NCI-H510A (cell line): ENCODE measurements around the gene SERPINB10.

ENCODE experiments used
- DNase-seq: peaks from one replicate; lab custom pipeline; 2025; lab: John Stamatoyannopoulos, UW

The SERPINB10 gene

GRCh38 chr18:63907664-63908063 lies at the start of gene SERPINB10:
Gene SERPINB10, plus strand, starts transcription at chr18:63907958. Its CDS starts 7,553 bp downstream, at chr18:63915511.
- DNase-seq = no peak

- DNase-seq = no peak
Observed at GRCh38 chr18:63858456-63858855, 49.3 kb upstream of the SERPINB10 start.

- no peak for DNase-seq
Observed at GRCh38 chr18:63859781-63860475, 47.8 kb upstream of the SERPINB10 start.

- DNase-seq = no peak
Observed at GRCh38 chr18:63860531-63860930, 47.2 kb upstream of the SERPINB10 start.

- no peak for DNase-seq
Observed at GRCh38 chr18:63867368-63868125, 40.2 kb upstream of the SERPINB10 start.

- DNase-seq = no peak
Observed at GRCh38 chr18:63868546-63868945, 39.2 kb upstream of the SERPINB10 start.

- no peak for DNase-seq
Observed at GRCh38 chr18:63869374-63869773, 38.4 kb upstream of the SERPINB10 start.

GRCh38 chr18:63869851-63870250 lies 37.9 kb upstream of the SERPINB10 start:
- no peak for DNase-seq

- DNase-seq = no peak
Observed at GRCh38 chr18:63871836-63872235, 35.9 kb upstream of the SERPINB10 start.

- no peak for DNase-seq
Observed at GRCh38 chr18:63872586-63872985, 35.2 kb upstream of the SERPINB10 start.

- no peak for DNase-seq
Observed at GRCh38 chr18:63878343-63878742, 29.4 kb upstream of the SERPINB10 start.

- DNase-seq = no peak
Observed at GRCh38 chr18:63878925-63879324, 28.8 kb upstream of the SERPINB10 start.

GRCh38 chr18:63879709-63880108 lies 28.0 kb upstream of the SERPINB10 start:
- DNase-seq = no peak

- no peak for DNase-seq
Observed at GRCh38 chr18:63881851-63882250, 25.9 kb upstream of the SERPINB10 start.

- DNase-seq = no peak
Observed at GRCh38 chr18:63882333-63883141, 25.2 kb upstream of the SERPINB10 start.

- no peak for DNase-seq
Observed at GRCh38 chr18:63883617-63884016, 24.1 kb upstream of the SERPINB10 start.

- DNase-seq = no peak
Observed at GRCh38 chr18:63887424-63887823, 20.3 kb upstream of the SERPINB10 start, which contains the start of gene SERPINB2. Gene SERPINB2, plus strand, starts transcription at chr18:63887705. Its CDS starts 3,740 bp downstream, at chr18:63891445.

GRCh38 chr18:63888470-63889190 lies 19.1 kb upstream of the SERPINB10 start:
- no peak for DNase-seq

GRCh38 chr18:63889626-63890025 lies 18.1 kb upstream of the SERPINB10 start:
- no peak for DNase-seq

GRCh38 chr18:63890237-63890949 lies 17.4 kb upstream of the SERPINB10 start:
- no peak for DNase-seq

- no peak for DNase-seq
Observed at GRCh38 chr18:63890950-63891304, 16.8 kb upstream of the SERPINB10 start.
